LHCN-M2 (cell line): ENCODE measurements around the gene ZKSCAN3. TPM values are rescaled to one million over a fixed set of nuclear protein-coding genes. Genes with fewer than 3 reads are reported as not detected.
"Not testable (repeated sequence)": the region's sequence is repeated elsewhere in the genome, so short reads cannot be mapped to it uniquely, and the experiment has no call there.

Experiments
- DNase-seq: peaks from one replicate; pipeline ENCODE4 v3.0.0-alpha.2; 2012; ENCODE audit warnings: low read depth
- total RNA-seq: library from RNA; depleted of rRNA; stranded (reverse); fragments of >200 nt; gene quantifications from 2 replicates; pipeline ENCODE4 v1.2.3, GENCODE V29; 2014

Gene ZKSCAN3
- total RNA-seq, 1 experiment from 2014 or later = 4.1 TPM

- DNase-seq = no peak
These were observed 22.1 kb downstream of the ZKSCAN3 start for GRCh38 chr6:28371706-28372451.

GRCh38 chr6:28373925-28374324 lies 24.2 kb downstream of the ZKSCAN3 start:
- DNase-seq = no peak

GRCh38 chr6:28377879-28378278 lies 28.1 kb downstream of the ZKSCAN3 start:
- DNase-seq = no peak

GRCh38 chr6:28378644-28379043 lies 28.9 kb downstream of the ZKSCAN3 start:
- DNase-seq = no peak

GRCh38 chr6:28380381-28380780 lies 30.6 kb downstream of the ZKSCAN3 start:
- no peak for DNase-seq

- peak; percentile 82 for DNase-seq
These were observed 33.7 kb downstream of the ZKSCAN3 start for GRCh38 chr6:28383235-28384142.

GRCh38 chr6:28384143-28384533 lies 34.4 kb downstream of the ZKSCAN3 start:
- no peak for DNase-seq

- DNase-seq = no peak
These were observed 40.9 kb downstream of the ZKSCAN3 start for GRCh38 chr6:28390688-28391087.

- peak; percentile 14 for DNase-seq
These were observed 44.3 kb downstream of the ZKSCAN3 start for GRCh38 chr6:28393912-28394662.

GRCh38 chr6:28395918-28396317 lies 46.2 kb downstream of the ZKSCAN3 start:
- no peak for DNase-seq

GRCh38 chr6:28399350-28400121 lies 49.8 kb downstream of the ZKSCAN3 start, which contains the start of gene ZSCAN12:
ZSCAN12 (minus strand) TSS chr6:28399747; CDS start chr6:28398405, 1,342 bp downstream.
- peak; percentile 88 for DNase-seq

GRCh38 chr6:28400122-28400451 lies 50.3 kb downstream of the ZKSCAN3 start:
- no peak for DNase-seq

GRCh38 chr6:28401172-28401571 lies 51.4 kb downstream of the ZKSCAN3 start:
- DNase-seq = peak; percentile 49

GRCh38 chr6:28402197-28402596 lies 52.5 kb downstream of the ZKSCAN3 start:
- DNase-seq = no peak

GRCh38 chr6:28403923-28404322 lies 54.2 kb downstream of the ZKSCAN3 start:
- DNase-seq = not testable (repeated sequence)

GRCh38 chr6:28407401-28407800 lies 57.7 kb downstream of the ZKSCAN3 start:
- no peak for DNase-seq

- peak; percentile 23 for DNase-seq
These were observed 58.5 kb downstream of the ZKSCAN3 start for GRCh38 chr6:28408076-28408802.

- DNase-seq = no peak
These were observed 61.0 kb downstream of the ZKSCAN3 start for GRCh38 chr6:28410767-28411166.

GRCh38 chr6:28413681-28414080 lies 63.9 kb downstream of the ZKSCAN3 start:
- DNase-seq = no peak
